Medulla oblongata (tissue), 1 donor: ENCODE results near the gene ARL2BP.
"Not testable (repeated sequence)": the region's sequence is repeated elsewhere in the genome, so short reads cannot be mapped to it uniquely, and the experiment has no call there.

Experiments used
- DNase-seq: peaks from one replicate; pipeline ENCODE4 v3.0.0-alpha.2; 2015; ENCODE audit errors: extremely low spot score

The ARL2BP gene

GRCh38 chr16:57263541-57264351 is 18.7 kb downstream of the ARL2BP start:
- no peak for DNase-seq

GRCh38 chr16:57264381-57264780 is 19.3 kb downstream of the ARL2BP start:
- DNase-seq, result no peak

- no peak for DNase-seq
These were observed 19.9 kb downstream of the ARL2BP start for GRCh38 chr16:57264950-57265371.

GRCh38 chr16:57265850-57266530 is 20.9 kb downstream of the ARL2BP start:
- peak; percentile 72 for DNase-seq

GRCh38 chr16:57266531-57267260 is 21.6 kb downstream of the ARL2BP start:
- DNase-seq, result no peak

- not testable (repeated sequence) for DNase-seq
These were observed 22.3 kb downstream of the ARL2BP start for GRCh38 chr16:57267343-57267742.

GRCh38 chr16:57268804-57269800 is 24.0 kb downstream of the ARL2BP start:
- no peak for DNase-seq

- peak; percentile 92 for DNase-seq
These were observed 25.4 kb downstream of the ARL2BP start for GRCh38 chr16:57270221-57271062.

GRCh38 chr16:57271063-57271345 is 25.9 kb downstream of the ARL2BP start:
- no peak for DNase-seq

GRCh38 chr16:57271867-57272495 is 26.9 kb downstream of the ARL2BP start:
- no peak for DNase-seq

GRCh38 chr16:57273359-57273758 is 28.3 kb downstream of the ARL2BP start:
- DNase-seq, result no peak

GRCh38 chr16:57273826-57274225 is 28.8 kb downstream of the ARL2BP start:
- no peak for DNase-seq

GRCh38 chr16:57275946-57276345 is 30.9 kb downstream of the ARL2BP start:
- DNase-seq, result not testable (repeated sequence)

GRCh38 chr16:57276596-57276995 is 31.5 kb downstream of the ARL2BP start:
- peak; percentile 52 for DNase-seq

- DNase-seq, result peak; percentile 2
These were observed 32.5 kb downstream of the ARL2BP start for GRCh38 chr16:57277586-57277985.

GRCh38 chr16:57278494-57278893 is 33.4 kb downstream of the ARL2BP start:
- DNase-seq, result peak; percentile 79

- no peak for DNase-seq
These were observed 35.0 kb downstream of the ARL2BP start for GRCh38 chr16:57279780-57280638.

- DNase-seq, result no peak
These were observed 36.7 kb downstream of the ARL2BP start for GRCh38 chr16:57281791-57282190.
